Hepatocyte (in vitro differentiated cells): ENCODE measurements around the gene KIF27. TPM values are rescaled to one million over a fixed set of nuclear protein-coding genes. Genes with fewer than 3 reads are reported as not detected.

ENCODE experiments used
- DNase-seq: peaks from one replicate; pipeline ENCODE4 v3.0.0-alpha.2; 2016; ENCODE audit warnings: low spot score
- H2AFZ ChIP-seq: fragments of 200-600 bp; sonication (generic); 2 replicates; pipeline ENCODE4 v1.6.0; 2016; ENCODE audit warnings: antibody characterized with exemption, mild to moderate bottlenecking
- H3K27ac ChIP-seq: fragments of 200-600 bp; sonication (generic); 2 replicates; pipeline ENCODE4 v1.5.1; 2016; ENCODE audit warnings: mild to moderate bottlenecking
- H3K27me3 ChIP-seq: fragments of 200-600 bp; sonication (generic); 2 replicates; pipeline ENCODE4 v1.6.1; 2016
- H3K36me3 ChIP-seq: fragments of 200-600 bp; sonication (generic); replicated peaks from 2 replicates; pipeline ENCODE4 v1.5.1; 2016; ENCODE audit warnings: low read depth; ENCODE audit not compliant: insufficient read depth
- H3K4me1 ChIP-seq: fragments of 200-600 bp; sonication (generic); 2 replicates; pipeline ENCODE4 v1.5.1; 2016; ENCODE audit warnings: mild to moderate bottlenecking, moderate library complexity; ENCODE audit not compliant: insufficient read depth
- H3K4me2 ChIP-seq: fragments of 200-600 bp; sonication (generic); 2 replicates; pipeline ENCODE4 v1.6.0; 2016
- H3K4me3 ChIP-seq: fragments of 200-600 bp; sonication (generic); 2 replicates; pipeline ENCODE4 v1.5.1; 2016; ENCODE audit warnings: mild to moderate bottlenecking
- H3K79me2 ChIP-seq: fragments of 200-600 bp; sonication (generic); 2 replicates; pipeline ENCODE4 v1.6.0; 2017; ENCODE audit warnings: mild to moderate bottlenecking
- H3K9me2 ChIP-seq: fragments of 200-600 bp; sonication (generic); replicated peaks from 2 replicates; pipeline ENCODE4 v1.6.0; 2017; ENCODE audit warnings: mild to moderate bottlenecking; ENCODE audit not compliant: insufficient read depth
- H3K9me3 ChIP-seq: fragments of 200-600 bp; sonication (generic); 2 replicates; pipeline ENCODE4 v1.5.1; 2016; ENCODE audit warnings: low read depth, mild to moderate bottlenecking
- H4K20me1 ChIP-seq: fragments of 200-600 bp; sonication (generic); 2 replicates; pipeline ENCODE4 v1.6.0; 2016; ENCODE audit warnings: mild to moderate bottlenecking; ENCODE audit not compliant: insufficient read depth, poor library complexity, severe bottlenecking
- CTCF ChIP-seq: fragments of 200-600 bp; sonication (generic); IDR thresholded peaks from 2 replicates; pipeline ENCODE4 v1.5.1; 2016; ENCODE audit warnings: antibody characterized with exemption, mild to moderate bottlenecking; ENCODE audit not compliant: poor library complexity
- EZH2 ChIP-seq: fragments of 200-600 bp; sonication (generic); IDR thresholded peaks from 2 replicates; pipeline ENCODE4 v1.6.1; 2016; ENCODE audit warnings: antibody characterized with exemption, mild to moderate bottlenecking, borderline replicate concordance
- EZH2phosphoT487 ChIP-seq: fragments of 200-600 bp; sonication (generic); IDR thresholded peaks from one replicate; pipeline ENCODE4 v1.6.1; 2018; ENCODE audit warnings: antibody characterized with exemption, mild to moderate bottlenecking, low read depth, moderate library complexity; ENCODE audit not compliant: unreplicated experiment, severe bottlenecking
- WGBS: methylation state at CpG from one replicate; pipeline ENCODE4 v1.1.6; 2016; ENCODE audit warnings: low lambda C conversion rate; ENCODE audit errors: missing lambda C conversion rate; 5-methylcytosine and 5-hydroxymethylcytosine counted together
- polyA plus RNA-seq: library from polyadenylated mRNA; unstranded; fragments of >200 nt; fragmentation: Nextera tagmentation; extraction: Ambion mirVana; gene quantifications from 2 replicates; pipeline ENCODE4 v1.2.1, GENCODE V29; 2016
- total RNA-seq: library from RNA; depleted of rRNA; stranded (reverse); fragments of >200 nt; gene quantifications from 2 replicates; pipeline ENCODE4 v1.2.3, GENCODE V29; 2014

KIF27 gene
- total and polyA plus RNA-seq, 2 experiments from 2014 or later, result 4.6 to 6.2 TPM

- no peak overlapping the region for H2AFZ ChIP-seq
- no peak for DNase-seq
- peaks cover 4% of the 10 kb centered on the region for H3K36me3 ChIP-seq
- no peaks in the 10 kb centered on the region for H3K79me2 ChIP-seq
- H3K27ac ChIP-seq, result no peak overlapping the region
- H4K20me1 ChIP-seq, result peaks cover 1% of the 10 kb centered on the region
- H3K4me3 ChIP-seq, result no peak overlapping the region
- H3K9me3 ChIP-seq, result no peaks in the 10 kb centered on the region
- H3K27me3 ChIP-seq, result no peaks in the 10 kb centered on the region
- H3K9me2 ChIP-seq, result no peaks in the 10 kb centered on the region
- no peak overlapping the region for H3K4me2 ChIP-seq
- TF ChIP-seq EZH2, result no peak
- WGBS, result 41% methylated on average over 3 of the region's 3 CpGs
- no peaks in the 10 kb centered on the region for H3K4me1 ChIP-seq
Observed at GRCh38 chr9:83962165-83962564, 40.9 kb upstream of the KIF27 start.

- H3K4me3 ChIP-seq, result no peak overlapping the region
- WGBS, result 89% methylated on average over 5 of the region's 5 CpGs
- H4K20me1 ChIP-seq, result no peaks in the 10 kb centered on the region
- H2AFZ ChIP-seq, result no peak overlapping the region
- TF ChIP-seq EZH2phosphoT487 (no peak), CTCF (no peak), EZH2 (no peak)
- H3K36me3 ChIP-seq, result no peaks in the 10 kb centered on the region
- no peaks in the 10 kb centered on the region for H3K4me1 ChIP-seq
- H3K79me2 ChIP-seq, result no peaks in the 10 kb centered on the region
- H3K9me3 ChIP-seq, result no peaks in the 10 kb centered on the region
- no peak overlapping the region for H3K4me2 ChIP-seq
- H3K27ac ChIP-seq, result no peak overlapping the region
- no peaks in the 10 kb centered on the region for H3K27me3 ChIP-seq
- DNase-seq, result no peak
- no peaks in the 10 kb centered on the region for H3K9me2 ChIP-seq
Observed at GRCh38 chr9:83960991-83961390, 39.8 kb upstream of the KIF27 start.

DNA sequence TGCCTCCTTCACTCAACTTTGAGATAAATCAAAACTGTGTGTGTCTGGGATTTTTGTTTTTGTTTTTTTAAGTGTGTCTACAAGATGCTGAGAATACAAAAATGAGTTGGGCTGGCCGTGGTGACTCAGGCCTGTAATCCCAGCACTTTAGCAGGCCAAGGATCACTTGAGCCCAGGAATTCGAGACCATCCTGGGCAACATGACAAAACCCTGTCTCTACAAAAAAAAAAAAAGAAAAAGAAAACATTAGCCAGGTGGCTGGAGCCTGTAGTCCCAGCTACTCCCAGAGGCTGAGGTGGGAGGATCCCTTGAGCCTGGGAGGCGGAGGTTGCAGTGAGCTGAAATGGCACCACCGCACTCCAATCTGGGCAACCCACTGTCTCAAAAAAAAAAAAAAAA is 37.8 kb upstream of the KIF27 start:
- Histone ChIP-seq H3K4me3 (no peak overlapping the region), H3K27ac (no peak overlapping the region), H3K9me2 (no peaks in the 10 kb centered on the region), H3K4me1 (no peaks in the 10 kb centered on the region), H3K27me3 (no peaks in the 10 kb centered on the region), H4K20me1 (no peaks in the 10 kb centered on the region), H3K4me2 (no peak overlapping the region), H3K9me3 (no peaks in the 10 kb centered on the region), H2AFZ (no peak overlapping the region), H3K36me3 (no peaks in the 10 kb centered on the region), H3K79me2 (no peaks in the 10 kb centered on the region)
- no peak for TF ChIP-seq CTCF
- TF ChIP-seq EZH2, result no peak
- TF ChIP-seq EZH2phosphoT487, result no peak
- WGBS, result 69% methylated on average over 4 of the region's 4 CpGs
- DNase-seq, result peak; percentile 34

DNA sequence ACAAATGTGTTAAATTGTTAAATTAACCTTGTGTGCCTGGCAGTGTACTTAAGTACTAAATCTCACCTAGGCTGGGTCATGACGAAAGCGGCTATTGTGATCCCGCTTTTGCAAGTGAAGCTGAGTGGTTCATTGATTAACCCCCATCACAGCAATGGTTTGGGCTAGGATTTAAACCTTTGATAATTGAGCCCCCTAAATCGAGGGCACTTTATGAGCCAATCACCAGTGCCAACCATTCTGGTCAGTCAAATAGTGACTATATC is 35.9 kb upstream of the KIF27 start:
- H3K9me3 ChIP-seq, result no peaks in the 10 kb centered on the region
- no peaks in the 10 kb centered on the region for H3K9me2 ChIP-seq
- no peak overlapping the region for H2AFZ ChIP-seq
- no peak overlapping the region for H3K27ac ChIP-seq
- H3K79me2 ChIP-seq, result no peaks in the 10 kb centered on the region
- H3K27me3 ChIP-seq, result no peaks in the 10 kb centered on the region
- H3K4me3 ChIP-seq, result no peak overlapping the region
- TF ChIP-seq EZH2phosphoT487, result no peak
- no peak for TF ChIP-seq EZH2
- TF ChIP-seq CTCF, result no peak
- H3K4me1 ChIP-seq, result no peaks in the 10 kb centered on the region
- no peak overlapping the region for H3K4me2 ChIP-seq
- 88% methylated on average over 4 of the region's 4 CpGs for WGBS
- H3K36me3 ChIP-seq, result no peaks in the 10 kb centered on the region
- no peak for DNase-seq
- no peaks in the 10 kb centered on the region for H4K20me1 ChIP-seq
